ENCODE data around the gene PAX4. TPM values are rescaled to one million over a fixed set of nuclear protein-coding genes. Genes with fewer than 3 reads are reported as not detected.
A peak's percentile ranks its signal among the peaks of the same experiment; 100 is the strongest.

Gene PAX4
- total and polyA plus RNA-seq, 2 donors (not counting 1 experiment from before 2014, with no cell fraction given) = not detected

- no peak overlapping the region for H3K9ac ChIP-seq (ENCODE audit: insufficient read depth, low read length)
These were observed 28.0 kb downstream of the PAX4 start for GRCh38 chr7:127589896-127590295.

GRCh38 chr7:127588697-127589482 lies 29.1 kb downstream of the PAX4 start:
- DNase-seq (ENCODE audit: low read depth in 2 of 2) = peak; percentile 49 to 57
- H3K79me2 ChIP-seq (ENCODE audit: control insufficient read depth, insufficient read depth, low read length) = peaks cover 17% of the 10 kb centered on the region
- H4K20me1 ChIP-seq (ENCODE audit: control insufficient read depth, extremely low read depth, insufficient read depth, low read length) = no peaks in the 10 kb centered on the region
- no peaks in the 10 kb centered on the region for H3K9me3 ChIP-seq (ENCODE audit: control insufficient read depth, insufficient read depth, low read depth, low read length)
- peak overlapping the region; percentile 81 to 98 (median 90) for H3K4me3 ChIP-seq (replicated peaks in 1 of 4; ENCODE audit: control extremely low read depth in 1 of 4, insufficient read depth in 1 of 4, low read depth in 3 of 4, low read length in 4 of 4)
- peak overlapping the region; percentile 74 for H3K27ac ChIP-seq (ENCODE audit: insufficient read depth, low read length)
- peaks cover 3% of the 10 kb centered on the region for H3K4me1 ChIP-seq (ENCODE audit: control insufficient read depth, extremely low read depth, insufficient read depth, low read length)
- peak overlapping the region; percentile 85 for H3K9ac ChIP-seq (ENCODE audit: insufficient read depth, low read length)
- peak; percentile 61 to 66 for TF ChIP-seq CTCF (conservative IDR thresholded peaks at IDR 0.05 in 1 of 2, IDR thresholded peaks at IDR 0.05 in 1 of 2; ENCODE audit: low read depth in 1 of 2, low read length in 2 of 2)
- TF ChIP-seq EZH2 (IDR thresholded peaks at IDR 0.05; ENCODE audit: low read length, missing control alignments) = no peak
- H3K36me3 ChIP-seq (ENCODE audit: control insufficient read depth, insufficient read depth, low read length) = peaks cover 6% of the 10 kb centered on the region
- H2AFZ ChIP-seq (ENCODE audit: low read length) = peak overlapping the region; percentile 86
- peak overlapping the region; percentile 92 for H3K4me2 ChIP-seq (ENCODE audit: extremely low read depth, insufficient read depth, low read length)
- H3K27me3 ChIP-seq (ENCODE audit: control insufficient read depth, insufficient read depth, low read length) = no peaks in the 10 kb centered on the region

More at GRCh38 chr7:127589896-127590295, 28.0 kb downstream of the PAX4 start:
- H2AFZ ChIP-seq (ENCODE audit: low read length) = no peak overlapping the region
- H3K27ac ChIP-seq (ENCODE audit: insufficient read depth, low read length) = no peak overlapping the region
- no peak for DNase-seq (ENCODE audit: low read depth in 2 of 2)
- no peak for TF ChIP-seq EZH2 (IDR thresholded peaks at IDR 0.05; ENCODE audit: low read length, missing control alignments)
- H3K36me3 ChIP-seq (ENCODE audit: control insufficient read depth, insufficient read depth, low read length) = peaks cover 6% of the 10 kb centered on the region
- peaks cover 7% of the 10 kb centered on the region for H3K79me2 ChIP-seq (ENCODE audit: control insufficient read depth, insufficient read depth, low read length)
- H3K9me3 ChIP-seq (ENCODE audit: control insufficient read depth, insufficient read depth, low read depth, low read length) = no peaks in the 10 kb centered on the region
- no peaks in the 10 kb centered on the region for H4K20me1 ChIP-seq (ENCODE audit: control insufficient read depth, extremely low read depth, insufficient read depth, low read length)
- peaks cover 3% of the 10 kb centered on the region for H3K4me1 ChIP-seq (ENCODE audit: control insufficient read depth, extremely low read depth, insufficient read depth, low read length)
- H3K4me3 ChIP-seq (replicated peaks in 1 of 4; ENCODE audit: control extremely low read depth in 1 of 4, insufficient read depth in 1 of 4, low read depth in 3 of 4, low read length in 4 of 4) = no peak overlapping the region
- H3K27me3 ChIP-seq (ENCODE audit: control insufficient read depth, insufficient read depth, low read length) = no peaks in the 10 kb centered on the region
- H3K4me2 ChIP-seq (ENCODE audit: extremely low read depth, insufficient read depth, low read length) = no peak overlapping the region

GRCh38 chr7:127588019-127588696 lies 29.8 kb downstream of the PAX4 start, which contains the start of gene ARF5:
ARF5 (plus strand) TSS chr7:127588411; CDS start chr7:127588499, 88 bp downstream.
- peaks cover 3% of the 10 kb centered on the region for H3K4me1 ChIP-seq (ENCODE audit: control insufficient read depth, extremely low read depth, insufficient read depth, low read length)
- TF ChIP-seq CTCF (conservative IDR thresholded peaks at IDR 0.05 in 1 of 2, IDR thresholded peaks at IDR 0.05 in 1 of 2; ENCODE audit: low read depth in 1 of 2, low read length in 2 of 2) = no peak
- TF ChIP-seq EZH2 (IDR thresholded peaks at IDR 0.05; ENCODE audit: low read length, missing control alignments) = no peak
- peak; percentile 70 to 80 for DNase-seq (ENCODE audit: low read depth in 2 of 2)
- H3K27me3 ChIP-seq (ENCODE audit: control insufficient read depth, insufficient read depth, low read length) = no peaks in the 10 kb centered on the region
- H4K20me1 ChIP-seq (ENCODE audit: control insufficient read depth, extremely low read depth, insufficient read depth, low read length) = no peaks in the 10 kb centered on the region
- H3K4me2 ChIP-seq (ENCODE audit: extremely low read depth, insufficient read depth, low read length) = peak within 1 kb of the TSS; percentile 92
- H3K4me3 ChIP-seq (replicated peaks in 1 of 4; ENCODE audit: control extremely low read depth in 1 of 4, insufficient read depth in 1 of 4, low read depth in 3 of 4, low read length in 4 of 4) = peak within 1 kb of the TSS; percentile 81 to 98 (median 90)
- H3K36me3 ChIP-seq (ENCODE audit: control insufficient read depth, insufficient read depth, low read length) = peaks cover 6% of the 10 kb centered on the region
- peak within 1 kb of the TSS; percentile 86 for H2AFZ ChIP-seq (ENCODE audit: low read length)
- peak within 1 kb of the TSS; percentile 74 for H3K27ac ChIP-seq (ENCODE audit: insufficient read depth, low read length)
- H3K9me3 ChIP-seq (ENCODE audit: control insufficient read depth, insufficient read depth, low read depth, low read length) = no peaks in the 10 kb centered on the region
- peaks cover 22% of the 10 kb centered on the region for H3K79me2 ChIP-seq (ENCODE audit: control insufficient read depth, insufficient read depth, low read length)
- H3K9ac ChIP-seq (ENCODE audit: insufficient read depth, low read length) = peak within 1 kb of the TSS; percentile 85

All from fibroblast of lung (primary cell).